ENCODE data around the gene USF3.
A peak's percentile ranks its signal among the peaks of the same experiment; 100 is the strongest.

Gene USF3

GRCh38 chr3:113707835-113708234 is 11.4 kb upstream of the USF3 start:
- H3K4ac ChIP-seq (ENCODE audit: low read depth, low read length) = no peak overlapping the region
- H3K27me3 ChIP-seq (ENCODE audit: insufficient read depth, low read length, poor library complexity) = no peaks in the 10 kb centered on the region
- no peaks in the 10 kb centered on the region for H3K79me1 ChIP-seq (ENCODE audit: low read length)
- no peak for DNase-seq
- H3K23ac ChIP-seq (ENCODE audit: low read length) = no peak overlapping the region
- H2BK120ac ChIP-seq (ENCODE audit: low read depth, low read length) = no peak overlapping the region
- H3K4me3 ChIP-seq (ENCODE audit: low read length) = no peak overlapping the region
- H3K56ac ChIP-seq (ENCODE audit: low read length) = no peak overlapping the region
- H3K18ac ChIP-seq (ENCODE audit: low read length) = no peak overlapping the region
- no peak overlapping the region for H3K4me2 ChIP-seq (ENCODE audit: low read length)
- no peak overlapping the region for H4K5ac ChIP-seq (ENCODE audit: low read length)
- no peak overlapping the region for H3K9ac ChIP-seq (ENCODE audit: low read length)
- no CpG with 5 or more reads among the region's 4 CpGs for WGBS (ENCODE audit: extremely low coverage, insufficient coverage, low lambda C conversion rate)
- H2BK15ac ChIP-seq (replicated peaks; ENCODE audit: low read depth) = no peak overlapping the region
- no peak overlapping the region for H4K8ac ChIP-seq (ENCODE audit: low read depth, low read length)
- no peak overlapping the region for H2AK5ac ChIP-seq (ENCODE audit: low read length)
- H3K4me1 ChIP-seq (ENCODE audit: control insufficient read depth, low read depth, low read length) = no peaks in the 10 kb centered on the region
- H3K79me2 ChIP-seq (ENCODE audit: control insufficient read depth, insufficient read depth, low read length) = no peaks in the 10 kb centered on the region
- no peak overlapping the region for H2BK5ac ChIP-seq (ENCODE audit: low read length)
- no peaks in the 10 kb centered on the region for H3K36me3 ChIP-seq (ENCODE audit: control insufficient read depth, insufficient read depth, low read length)
- no peak overlapping the region for H3K27ac ChIP-seq (ENCODE audit: low read depth, low read length)

DNA sequence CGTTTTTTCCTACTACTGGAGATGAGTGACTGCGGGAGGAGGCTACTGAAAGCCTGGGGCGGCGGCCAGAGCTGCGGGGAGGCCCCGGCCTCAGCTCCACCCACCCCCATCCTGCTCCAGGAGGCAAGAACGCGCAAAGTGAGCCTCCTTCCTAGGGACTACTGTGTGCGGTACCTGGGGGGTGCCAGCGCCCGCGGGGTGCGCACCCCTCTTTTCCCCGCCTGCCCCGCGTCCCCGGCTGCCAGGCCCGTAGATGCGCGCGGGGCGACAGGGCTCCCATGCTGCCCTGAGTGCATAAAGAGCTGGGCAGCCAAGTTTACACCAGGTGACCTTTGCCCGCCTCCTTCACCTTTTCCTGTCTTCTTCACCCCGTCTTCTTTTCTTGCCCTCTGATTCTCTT is 2.5 kb upstream of the USF3 start:
- Histone ChIP-seq H3K23ac (ENCODE audit: low read length) (peak overlapping the region; percentile 45), H3K56ac (ENCODE audit: low read length) (peak overlapping the region; percentile 81), H3K79me2 (ENCODE audit: control insufficient read depth, insufficient read depth, low read length) (no peaks in the 10 kb centered on the region), H3K27ac (ENCODE audit: low read depth, low read length) (no peak overlapping the region), H3K79me1 (ENCODE audit: low read length) (peaks cover 5% of the 10 kb centered on the region), H3K4ac (ENCODE audit: low read depth, low read length) (no peak overlapping the region), H3K4me2 (ENCODE audit: low read length) (peak overlapping the region; percentile 35), H3K4me1 (ENCODE audit: control insufficient read depth, low read depth, low read length) (peaks cover 7% of the 10 kb centered on the region), H2BK15ac (replicated peaks; ENCODE audit: low read depth) (no peak overlapping the region), H4K5ac (ENCODE audit: low read length) (no peak overlapping the region), H3K9ac (ENCODE audit: low read length) (peak overlapping the region; percentile 57), H3K4me3 (ENCODE audit: low read length) (no peak overlapping the region), H3K18ac (ENCODE audit: low read length) (no peak overlapping the region), H2AK5ac (ENCODE audit: low read length) (no peak overlapping the region), H2BK120ac (ENCODE audit: low read depth, low read length) (no peak overlapping the region), H3K27me3 (ENCODE audit: insufficient read depth, low read length, poor library complexity) (no peaks in the 10 kb centered on the region), H4K8ac (ENCODE audit: low read depth, low read length) (no peak overlapping the region), H3K36me3 (ENCODE audit: control insufficient read depth, insufficient read depth, low read length) (no peaks in the 10 kb centered on the region), H2BK5ac (ENCODE audit: low read length) (no peak overlapping the region)
- no CpG with 5 or more reads among the region's 24 CpGs for WGBS (ENCODE audit: extremely low coverage, insufficient coverage, low lambda C conversion rate)
- peak; percentile 43 for DNase-seq

GRCh38 chr3:113698213-113698742 is 1.8 kb upstream of the USF3 start:
- no peak overlapping the region for H3K27ac ChIP-seq (ENCODE audit: low read depth, low read length)
- no peak overlapping the region for H3K23ac ChIP-seq (ENCODE audit: low read length)
- no peak overlapping the region for H4K8ac ChIP-seq (ENCODE audit: low read depth, low read length)
- no peak overlapping the region for H2BK15ac ChIP-seq (replicated peaks; ENCODE audit: low read depth)
- no peak overlapping the region for H3K9ac ChIP-seq (ENCODE audit: low read length)
- H2AK5ac ChIP-seq (ENCODE audit: low read length) = no peak overlapping the region
- no peaks in the 10 kb centered on the region for H3K79me2 ChIP-seq (ENCODE audit: control insufficient read depth, insufficient read depth, low read length)
- no peak overlapping the region for H3K4me2 ChIP-seq (ENCODE audit: low read length)
- no peak overlapping the region for H3K56ac ChIP-seq (ENCODE audit: low read length)
- no CpG with 5 or more reads among the region's 6 CpGs for WGBS (ENCODE audit: extremely low coverage, insufficient coverage, low lambda C conversion rate)
- peak overlapping the region; percentile 56 for H4K5ac ChIP-seq (ENCODE audit: low read length)
- H2BK5ac ChIP-seq (ENCODE audit: low read length) = no peak overlapping the region
- no peaks in the 10 kb centered on the region for H3K36me3 ChIP-seq (ENCODE audit: control insufficient read depth, insufficient read depth, low read length)
- peaks cover 7% of the 10 kb centered on the region for H3K4me1 ChIP-seq (ENCODE audit: control insufficient read depth, low read depth, low read length)
- H3K27me3 ChIP-seq (ENCODE audit: insufficient read depth, low read length, poor library complexity) = no peaks in the 10 kb centered on the region
- H3K18ac ChIP-seq (ENCODE audit: low read length) = no peak overlapping the region
- H3K4me3 ChIP-seq (ENCODE audit: low read length) = no peak overlapping the region
- H3K4ac ChIP-seq (ENCODE audit: low read depth, low read length) = no peak overlapping the region
- no peak for DNase-seq
- peaks cover 5% of the 10 kb centered on the region for H3K79me1 ChIP-seq (ENCODE audit: low read length)
- no peak overlapping the region for H2BK120ac ChIP-seq (ENCODE audit: low read depth, low read length)

DNA sequence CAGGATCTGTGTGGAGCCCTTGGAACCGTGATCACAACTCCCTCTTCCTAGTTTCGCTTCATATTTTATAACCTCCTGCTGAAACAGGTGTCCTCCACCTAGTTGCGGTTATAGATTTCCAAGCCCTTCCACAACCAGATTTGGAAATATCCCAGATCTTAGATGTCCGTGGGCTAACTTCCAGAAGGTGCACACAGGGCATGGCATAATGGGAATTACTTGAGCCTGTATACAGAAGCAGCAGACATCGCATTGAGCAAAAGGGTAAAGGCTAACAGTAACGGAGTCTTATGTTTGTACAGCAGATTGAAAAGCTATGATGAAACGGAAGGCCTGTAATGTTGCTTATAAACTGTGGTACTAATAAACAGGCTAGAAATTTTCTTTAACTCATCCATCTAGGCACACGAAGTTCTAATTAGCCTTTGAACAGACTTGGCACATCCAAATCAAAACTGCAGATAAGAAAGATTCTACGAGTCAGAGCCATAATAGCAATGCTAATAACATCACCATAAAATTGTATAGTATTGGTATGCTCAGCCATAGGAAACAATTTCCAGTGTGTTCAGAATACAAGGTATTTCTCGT is 1.2 kb upstream of the USF3 start:
- Histone ChIP-seq H3K79me1 (ENCODE audit: low read length) (peaks cover 5% of the 10 kb centered on the region), H2AK5ac (ENCODE audit: low read length) (no peak overlapping the region), H3K9ac (ENCODE audit: low read length) (peak overlapping the region; percentile 79), H3K79me2 (ENCODE audit: control insufficient read depth, insufficient read depth, low read length) (no peaks in the 10 kb centered on the region), H3K4me3 (ENCODE audit: low read length) (peak overlapping the region; percentile 95), H4K5ac (ENCODE audit: low read length) (no peak overlapping the region), H3K18ac (ENCODE audit: low read length) (peak overlapping the region; percentile 3), H3K4me2 (ENCODE audit: low read length) (peak overlapping the region; percentile 79), H3K27ac (ENCODE audit: low read depth, low read length) (no peak overlapping the region), H3K27me3 (ENCODE audit: insufficient read depth, low read length, poor library complexity) (no peaks in the 10 kb centered on the region), H2BK15ac (replicated peaks; ENCODE audit: low read depth) (peak overlapping the region; percentile 48), H3K36me3 (ENCODE audit: control insufficient read depth, insufficient read depth, low read length) (no peaks in the 10 kb centered on the region), H3K4me1 (ENCODE audit: control insufficient read depth, low read depth, low read length) (peaks cover 7% of the 10 kb centered on the region), H2BK5ac (ENCODE audit: low read length) (no peak overlapping the region), H3K56ac (ENCODE audit: low read length) (peak overlapping the region; percentile 85), H2BK120ac (ENCODE audit: low read depth, low read length) (no peak overlapping the region), H3K4ac (ENCODE audit: low read depth, low read length) (no peak overlapping the region), H4K8ac (ENCODE audit: low read depth, low read length) (no peak overlapping the region), H3K23ac (ENCODE audit: low read length) (no peak overlapping the region)
- WGBS (ENCODE audit: extremely low coverage, insufficient coverage, low lambda C conversion rate) = no CpG with 5 or more reads among the region's 10 CpGs
- no peak for DNase-seq

GRCh38 chr3:113696658-113697499 is 437 bp upstream of the USF3 start:
- Histone ChIP-seq H3K18ac (ENCODE audit: low read length) (peak overlapping the region; percentile 3), H3K27ac (ENCODE audit: low read depth, low read length) (no peak overlapping the region), H3K9ac (ENCODE audit: low read length) (peak overlapping the region; percentile 79), H4K5ac (ENCODE audit: low read length) (no peak overlapping the region), H2BK15ac (replicated peaks; ENCODE audit: low read depth) (no peak overlapping the region), H3K56ac (ENCODE audit: low read length) (peak overlapping the region; percentile 85), H2BK5ac (ENCODE audit: low read length) (no peak overlapping the region), H3K4me1 (ENCODE audit: control insufficient read depth, low read depth, low read length) (peaks cover 7% of the 10 kb centered on the region), H2AK5ac (ENCODE audit: low read length) (no peak overlapping the region), H3K36me3 (ENCODE audit: control insufficient read depth, insufficient read depth, low read length) (no peaks in the 10 kb centered on the region), H3K27me3 (ENCODE audit: insufficient read depth, low read length, poor library complexity) (no peaks in the 10 kb centered on the region), H3K4me2 (ENCODE audit: low read length) (peak overlapping the region; percentile 79), H3K23ac (ENCODE audit: low read length) (no peak overlapping the region), H3K79me1 (ENCODE audit: low read length) (peaks cover 5% of the 10 kb centered on the region), H4K8ac (ENCODE audit: low read depth, low read length) (no peak overlapping the region), H3K4ac (ENCODE audit: low read depth, low read length) (peak overlapping the region; percentile 42), H3K79me2 (ENCODE audit: control insufficient read depth, insufficient read depth, low read length) (no peaks in the 10 kb centered on the region), H2BK120ac (ENCODE audit: low read depth, low read length) (peak overlapping the region; percentile 33), H3K4me3 (ENCODE audit: low read length) (peak overlapping the region; percentile 95)
- peak; percentile 100 for DNase-seq
- no CpG with 5 or more reads among the region's 38 CpGs for WGBS (ENCODE audit: extremely low coverage, insufficient coverage, low lambda C conversion rate)
